OCI-LY7 (cell line): ENCODE measurements around the gene HACD2. TPM values are rescaled to one million over a fixed set of nuclear protein-coding genes. Genes with fewer than 3 reads are reported as not detected.

ENCODE experiments used
- BruUV-seq: library from RNA; stranded (reverse); fragments of 400-500 nt; replicated peaks from 2 replicates; lab custom pipeline; 2021; lab: Mats Ljungman, UMichigan
- CTCF ChIA-PET: fragments of 300-600 bp; sonication (Branson Sonifier 250); formaldehyde crosslinking; loops from one replicate; lab custom pipeline; 2022; ENCODE audit warnings: antibody characterized with exemption; ENCODE audit not compliant: unreplicated experiment; lab: Charles Lee
- POLR2A ChIA-PET: fragments of 300-600 bp; sonication (Branson Sonifier 250); formaldehyde crosslinking; loops from one replicate; lab custom pipeline; 2022; ENCODE audit warnings: antibody characterized with exemption; lab: Charles Lee
- DNase-seq: peaks from one replicate; pipeline ENCODE4 v3.0.0-alpha.2; 2015; ENCODE audit warnings: low spot score
- H2AFZ ChIP-seq: fragments of 200-600 bp; sonication (generic), shearing (Covaris generic); 2 replicates; pipeline ENCODE4 v1.6.1; 2014; ENCODE audit warnings: mild to moderate bottlenecking, antibody characterized with exemption, low read length, moderate library complexity
- H3K27ac ChIP-seq: fragments of 200-600 bp; sonication (generic); 2 replicates; pipeline ENCODE4 v1.5.1; 2014; ENCODE audit warnings: mixed run types, low read depth, mild to moderate bottlenecking, moderate library complexity, low read length, inconsistent platforms; ENCODE audit not compliant: poor library complexity, severe bottlenecking
- H3K36me3 ChIP-seq: fragments of 200-600 bp; sonication (generic); 2 replicates; pipeline ENCODE4 v1.6.1; 2014; ENCODE audit warnings: mild to moderate bottlenecking, antibody characterized with exemption, low read length, moderate library complexity, mixed read lengths; ENCODE audit not compliant: insufficient read depth
- H3K4me1 ChIP-seq: fragments of 200-600 bp; sonication (generic); 2 replicates; pipeline ENCODE4 v1.5.1; 2014; ENCODE audit warnings: mild to moderate bottlenecking, low read length; ENCODE audit not compliant: insufficient read depth, poor library complexity, severe bottlenecking
- H3K4me2 ChIP-seq: fragments of 200-600 bp; sonication (generic); 2 replicates; pipeline ENCODE4 v1.6.1; 2014; ENCODE audit warnings: mild to moderate bottlenecking, low read length
- H3K4me3 ChIP-seq: fragments of 200-600 bp; sonication (generic); 2 replicates; pipeline ENCODE4 v1.5.1; 2014; ENCODE audit warnings: mild to moderate bottlenecking, low read depth, low read length; ENCODE audit not compliant: poor library complexity, severe bottlenecking
- H3K79me2 ChIP-seq: fragments of 200-600 bp; sonication (generic); 2 replicates; pipeline ENCODE4 v1.6.1; 2016; ENCODE audit warnings: low read depth, mild to moderate bottlenecking, low read length, moderate library complexity, mixed read lengths; ENCODE audit not compliant: insufficient read depth
- H3K9me2 ChIP-seq: fragments of 200-600 bp; sonication (generic); 2 replicates; pipeline ENCODE4 v1.6.1; 2016; ENCODE audit warnings: mild to moderate bottlenecking, low read length, mixed read lengths; ENCODE audit not compliant: insufficient read depth
- H3K9me3 ChIP-seq: fragments of 200-600 bp; sonication (generic); 2 replicates; pipeline ENCODE4 v1.6.1; 2014; ENCODE audit warnings: mild to moderate bottlenecking, mixed run types, low read length, mixed read lengths
- H4K20me1 ChIP-seq: fragments of 200-600 bp; sonication (generic); 2 replicates; pipeline ENCODE4 v1.6.1; 2014; ENCODE audit warnings: mild to moderate bottlenecking, antibody characterized with exemption, low read length, moderate library complexity, mixed read lengths; ENCODE audit not compliant: insufficient read depth
- EZH2phosphoT487 ChIP-seq: fragments of 200-600 bp; sonication (generic); IDR thresholded peaks from 2 replicates; pipeline ENCODE4 v1.6.1; 2018; ENCODE audit warnings: low read depth, borderline replicate concordance, mild to moderate bottlenecking, mixed run types, antibody characterized with exemption, low read length, moderate library complexity, mixed read lengths
- intact Hi-C: fragments of 100-400 bp; cut with micrococcal nuclease; formaldehyde crosslinking; loops from one replicate; pipeline ENCODE4 v1.10.0; 2022; ENCODE audit not compliant: unreplicated experiment
- total RNA-seq, 2 experiments: library from RNA; depleted of rRNA in 1 of 2; stranded (reverse); fragments of >200 nt in 1 of 2; shearing (Covaris generic) in 1 of 2; gene quantifications; 2 replicates each; pipeline ENCODE4 v1.2.3, GENCODE V29; 2014 to 2022
- TF ChIP-seq, protein P1 (sequence below): fragments of 200-600 bp; sonication (generic); conservative IDR thresholded peaks from 2 replicates; pipeline ENCODE4 v1.5.1; 2014; ENCODE audit warnings: mild to moderate bottlenecking, antibody characterized with exemption, low read length, moderate library complexity, mixed read lengths

HACD2 gene
- total RNA-seq, 2 experiments from 2014 or later: 10.2 to 22.5 TPM

DNA sequence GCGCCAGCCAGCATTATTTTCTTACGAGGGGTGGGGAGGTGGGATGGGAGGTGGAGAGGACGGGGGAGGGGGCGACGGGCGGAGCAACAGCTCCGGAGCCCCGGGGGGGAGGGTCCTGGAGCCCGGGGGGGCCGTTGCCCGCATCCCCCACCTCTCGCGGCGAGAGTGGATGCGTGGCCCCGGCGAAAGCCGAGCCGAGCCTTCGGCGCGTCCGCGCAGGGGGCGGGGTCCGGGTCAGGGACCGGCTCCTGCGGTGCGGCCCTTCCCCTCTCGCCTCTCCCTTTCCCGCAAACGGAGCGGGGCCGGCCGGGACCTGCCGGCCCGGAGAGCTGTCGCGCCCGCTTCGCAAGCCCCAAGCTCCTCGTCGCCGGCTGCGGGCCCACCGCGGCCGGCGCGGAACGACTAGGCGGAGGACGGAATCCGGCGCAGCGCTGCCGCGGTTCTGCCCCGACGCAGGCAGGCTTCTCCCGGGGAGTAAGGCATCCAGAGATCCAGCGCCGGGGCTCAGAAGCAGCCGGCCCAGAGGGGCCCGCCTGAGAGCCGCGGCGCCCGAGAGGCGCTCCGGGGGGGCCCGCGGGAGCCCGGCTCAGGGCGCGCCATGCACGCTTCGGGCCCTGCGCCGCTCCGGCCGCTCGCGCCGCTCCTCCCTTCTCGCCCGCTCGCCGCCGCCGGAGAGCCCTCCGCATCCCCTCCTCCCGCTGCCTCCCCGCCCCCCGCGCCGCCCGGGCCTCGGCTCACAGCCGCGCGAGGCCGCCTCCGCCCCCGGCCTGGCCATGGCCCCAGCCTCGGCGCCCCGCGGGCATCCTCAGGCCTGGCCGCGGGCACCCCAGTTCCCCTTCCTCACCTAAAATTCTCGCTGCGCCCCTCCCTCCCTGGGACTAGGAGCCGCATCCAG, 135.5 kb downstream of the HACD2 start:
- H3K9me2 ChIP-seq: no peaks in the 10 kb centered on the region
- H3K36me3 ChIP-seq: no peaks in the 10 kb centered on the region
- TF ChIP-seq EZH2phosphoT487: no peak
- TF ChIP-seq, protein P1, sequence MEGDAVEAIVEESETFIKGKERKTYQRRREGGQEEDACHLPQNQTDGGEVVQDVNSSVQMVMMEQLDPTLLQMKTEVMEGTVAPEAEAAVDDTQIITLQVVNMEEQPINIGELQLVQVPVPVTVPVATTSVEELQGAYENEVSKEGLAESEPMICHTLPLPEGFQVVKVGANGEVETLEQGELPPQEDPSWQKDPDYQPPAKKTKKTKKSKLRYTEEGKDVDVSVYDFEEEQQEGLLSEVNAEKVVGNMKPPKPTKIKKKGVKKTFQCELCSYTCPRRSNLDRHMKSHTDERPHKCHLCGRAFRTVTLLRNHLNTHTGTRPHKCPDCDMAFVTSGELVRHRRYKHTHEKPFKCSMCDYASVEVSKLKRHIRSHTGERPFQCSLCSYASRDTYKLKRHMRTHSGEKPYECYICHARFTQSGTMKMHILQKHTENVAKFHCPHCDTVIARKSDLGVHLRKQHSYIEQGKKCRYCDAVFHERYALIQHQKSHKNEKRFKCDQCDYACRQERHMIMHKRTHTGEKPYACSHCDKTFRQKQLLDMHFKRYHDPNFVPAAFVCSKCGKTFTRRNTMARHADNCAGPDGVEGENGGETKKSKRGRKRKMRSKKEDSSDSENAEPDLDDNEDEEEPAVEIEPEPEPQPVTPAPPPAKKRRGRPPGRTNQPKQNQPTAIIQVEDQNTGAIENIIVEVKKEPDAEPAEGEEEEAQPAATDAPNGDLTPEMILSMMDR: no peak
- no peaks in the 10 kb centered on the region for H3K9me3 ChIP-seq
- DNase-seq: no peak
- no peak overlapping the region for H3K27ac ChIP-seq
- H2AFZ ChIP-seq: no peak overlapping the region
- POLR2A ChIA-PET: no interaction called here
- H4K20me1 ChIP-seq: no peaks in the 10 kb centered on the region
- no peaks in the 10 kb centered on the region for H3K4me1 ChIP-seq
- peak overlapping the region; percentile 44 for H3K4me3 ChIP-seq
- peak overlapping the region; percentile 44 for H3K4me2 ChIP-seq
- intact Hi-C loops: no loop called here
- no peaks in the 10 kb centered on the region for H3K79me2 ChIP-seq
- BruUV-seq: no TSS peak
- CTCF ChIA-PET: interaction anchor here (0.6 kb wide), 1 partner anchor 375 kb away, joined by 3 read pairs; no protein-coding TSS in a partner anchor

DNA sequence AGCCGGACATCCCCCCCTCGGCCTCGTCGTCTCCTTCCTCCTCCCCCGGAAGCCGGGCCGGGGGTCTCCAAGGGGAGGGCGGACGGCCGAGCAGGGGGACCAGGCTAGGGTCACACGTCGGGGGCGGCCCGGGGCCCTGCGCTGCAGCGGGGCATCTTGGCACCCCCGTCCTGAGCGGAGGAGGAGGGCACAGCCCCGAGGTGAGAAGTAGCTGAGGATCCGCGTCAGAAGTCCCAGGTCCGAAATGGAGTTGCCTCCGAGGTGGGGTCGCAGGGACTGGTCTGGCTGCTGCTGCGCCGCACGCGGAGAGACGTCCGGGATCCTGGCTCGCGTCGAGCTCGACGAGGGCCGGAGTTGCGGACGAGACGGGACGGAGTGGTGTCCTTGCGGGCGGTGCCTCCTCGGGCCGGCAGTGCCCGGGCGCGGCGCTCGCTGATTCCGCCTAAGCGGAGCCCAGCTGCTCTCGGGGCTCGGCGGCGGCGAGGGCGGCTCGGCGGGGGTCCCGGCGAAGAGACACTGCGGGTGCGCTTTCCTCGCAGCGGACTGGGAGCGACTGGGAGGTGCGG, 136.2 kb downstream of the HACD2 start, which contains the start of gene ADCY5:
TSS of gene ADCY5 (minus strand) at position 555 of the 566 bp plus-strand sequence. CDS start at position 10, 545 bp downstream.
- Histone ChIP-seq H3K4me1 (no peaks in the 10 kb centered on the region), H3K9me2 (no peaks in the 10 kb centered on the region), H3K4me2 (peak within 1 kb of the TSS; percentile 44), H3K4me3 (peak within 1 kb of the TSS; percentile 44), H2AFZ (no peak within 1 kb of the TSS), H3K36me3 (no peaks in the 10 kb centered on the region), H3K9me3 (no peaks in the 10 kb centered on the region), H3K27ac (no peak within 1 kb of the TSS), H3K79me2 (no peaks in the 10 kb centered on the region), H4K20me1 (no peaks in the 10 kb centered on the region)
- TF ChIP-seq, protein P1: no peak
- no peak for TF ChIP-seq EZH2phosphoT487
- no peak for DNase-seq
- BruUV-seq: no TSS peak
- ChIA-PET CTCF (no interaction called here), POLR2A (no interaction called here)
- intact Hi-C loops: no loop called here
